Sigmoid colon (tissue), 3 donors: ENCODE measurements around the gene PRCC.

ENCODE experiments used
- POLR2A ChIP-seq, 2 donors: fragments of 450-650 bp; IDR thresholded peaks; one replicate each; pipeline ENCODE4 v1.6.1; 2016; ENCODE audit warnings: antibody characterized with exemption in 2 of 2, mild to moderate bottlenecking in 2 of 2, moderate library complexity in 2 of 2
- TF ChIP-seq, protein P1 (sequence below), 4 experiments: fragments of 450-650 bp in 3 of 4; fragments of 200-600 bp in 1 of 4; IDR thresholded peaks; one replicate each; pipeline ENCODE4 v1.5.1; 2016 to 2019; ENCODE audit warnings: antibody characterized with exemption in 4 of 4, mild to moderate bottlenecking in 3 of 4, moderate library complexity in 2 of 4

- TF ChIP-seq, protein P1, sequence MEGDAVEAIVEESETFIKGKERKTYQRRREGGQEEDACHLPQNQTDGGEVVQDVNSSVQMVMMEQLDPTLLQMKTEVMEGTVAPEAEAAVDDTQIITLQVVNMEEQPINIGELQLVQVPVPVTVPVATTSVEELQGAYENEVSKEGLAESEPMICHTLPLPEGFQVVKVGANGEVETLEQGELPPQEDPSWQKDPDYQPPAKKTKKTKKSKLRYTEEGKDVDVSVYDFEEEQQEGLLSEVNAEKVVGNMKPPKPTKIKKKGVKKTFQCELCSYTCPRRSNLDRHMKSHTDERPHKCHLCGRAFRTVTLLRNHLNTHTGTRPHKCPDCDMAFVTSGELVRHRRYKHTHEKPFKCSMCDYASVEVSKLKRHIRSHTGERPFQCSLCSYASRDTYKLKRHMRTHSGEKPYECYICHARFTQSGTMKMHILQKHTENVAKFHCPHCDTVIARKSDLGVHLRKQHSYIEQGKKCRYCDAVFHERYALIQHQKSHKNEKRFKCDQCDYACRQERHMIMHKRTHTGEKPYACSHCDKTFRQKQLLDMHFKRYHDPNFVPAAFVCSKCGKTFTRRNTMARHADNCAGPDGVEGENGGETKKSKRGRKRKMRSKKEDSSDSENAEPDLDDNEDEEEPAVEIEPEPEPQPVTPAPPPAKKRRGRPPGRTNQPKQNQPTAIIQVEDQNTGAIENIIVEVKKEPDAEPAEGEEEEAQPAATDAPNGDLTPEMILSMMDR (IDR thresholded peaks at IDR 0.05), result no peak
- TF ChIP-seq POLR2A (IDR thresholded peaks at IDR 0.05), result no peak
Measured at GRCh38 chr1:156812293-156812990, 45.1 kb downstream of the PRCC start.
